Natural killer cell (primary cell): ENCODE data around the gene SEC14L1. TPM values are rescaled to one million over a fixed set of nuclear protein-coding genes. Genes with fewer than 3 reads are reported as not detected.
A peak's percentile ranks its signal among the peaks of the same experiment; 100 is the strongest.

Experiments
- ATAC-seq, 3 donors: fragments of 150-1000 bp in 2 of 3; fragments of 200-7000 bp in 1 of 3; cut with Tn5 transposase; 1 replicate in 1 of 3; 2 replicates in 2 of 3; pipeline ENCODE4 v1.10.0; 2021; ENCODE audit warnings: mild to moderate bottlenecking in 2 of 3, moderate library complexity in 2 of 3
- DNase-seq, 2 donors: peaks; one replicate each; pipeline versions ENCODE4 v3.0.0 to v3.0.0-alpha.2; 2013 to 2021; ENCODE audit warnings: mixed read lengths in 1 of 2
- H3K27ac ChIP-seq: one replicate; pipeline ENCODE4 v1.5.1; 2013; ENCODE audit warnings: mild to moderate bottlenecking, low read length
- H3K27me3 ChIP-seq: one replicate; pipeline ENCODE4 v1.6.1; 2013; ENCODE audit warnings: low read length; ENCODE audit not compliant: control insufficient read depth, insufficient read depth
- H3K36me3 ChIP-seq: one replicate; pipeline ENCODE4 v1.6.1; 2013; ENCODE audit warnings: low read length; ENCODE audit not compliant: control insufficient read depth, insufficient read depth
- H3K4me1 ChIP-seq: one replicate; pipeline ENCODE4 v1.6.1; 2013; ENCODE audit warnings: low read length; ENCODE audit not compliant: control insufficient read depth, insufficient read depth
- H3K4me3 ChIP-seq: one replicate; pipeline ENCODE4 v1.5.1; 2013; ENCODE audit warnings: low read length
- H3K9me3 ChIP-seq: one replicate; pipeline ENCODE4 v1.6.1; 2013; ENCODE audit warnings: low read length; ENCODE audit not compliant: control insufficient read depth, insufficient read depth
- H3K27ac Mint-ChIP-seq, 2 donors: one replicate each; pipeline ENCODE4 v1.8.0; 2022; ENCODE audit warnings: mild to moderate bottlenecking in 2 of 2, mixed read lengths in 2 of 2, moderate library complexity in 1 of 2
- H3K27me3 Mint-ChIP-seq, 2 donors: one replicate each; pipeline ENCODE4 v1.8.0; 2022; ENCODE audit warnings: low read depth in 2 of 2, mixed read lengths in 2 of 2
- H3K36me3 Mint-ChIP-seq: one replicate; pipeline ENCODE4 v1.8.0; 2022; ENCODE audit warnings: mixed read lengths
- H3K4me1 Mint-ChIP-seq, 2 donors: one replicate each; pipeline ENCODE4 v1.8.0; 2022; ENCODE audit warnings: mixed read lengths in 2 of 2
- H3K4me3 Mint-ChIP-seq: one replicate; pipeline ENCODE4 v1.8.0; 2022; ENCODE audit warnings: mild to moderate bottlenecking, moderate library complexity, mixed read lengths
- H3K9me3 Mint-ChIP-seq, 2 donors: one replicate each; pipeline ENCODE4 v1.8.0; 2022; ENCODE audit warnings: mixed read lengths in 2 of 2
- WGBS: methylation state at CpG from one replicate; pipeline ENCODE4 v1.1.7; 2013; ENCODE audit warnings: missing lambda C conversion rate; ENCODE audit not compliant: insufficient coverage; 5-methylcytosine and 5-hydroxymethylcytosine counted together
- intact Hi-C: fragments of 100-400 bp; cut with micrococcal nuclease; formaldehyde crosslinking; loops from one replicate; pipeline ENCODE4 v1.14.2; 2022
- total RNA-seq, 4 donors: library from RNA; stranded (reverse); fragments of 120-200 nt in 1 of 4; gene quantifications; one replicate each; pipeline versions ENCODE4 v1.2.3 to v1.2.4, GENCODE V29; 2013 to 2022
- TF ChIP-seq, protein P1 (sequence below): fragments of 200-600 bp; IDR thresholded peaks from one replicate; pipeline ENCODE4 v1.8.0; 2022; ENCODE audit warnings: antibody characterized with exemption

SEC14L1 gene
- total RNA-seq, 3 donors from 2014 or later (not counting 1 experiment from before 2014, with no cell fraction given), result 129 to 160 (median 129) TPM

DNA sequence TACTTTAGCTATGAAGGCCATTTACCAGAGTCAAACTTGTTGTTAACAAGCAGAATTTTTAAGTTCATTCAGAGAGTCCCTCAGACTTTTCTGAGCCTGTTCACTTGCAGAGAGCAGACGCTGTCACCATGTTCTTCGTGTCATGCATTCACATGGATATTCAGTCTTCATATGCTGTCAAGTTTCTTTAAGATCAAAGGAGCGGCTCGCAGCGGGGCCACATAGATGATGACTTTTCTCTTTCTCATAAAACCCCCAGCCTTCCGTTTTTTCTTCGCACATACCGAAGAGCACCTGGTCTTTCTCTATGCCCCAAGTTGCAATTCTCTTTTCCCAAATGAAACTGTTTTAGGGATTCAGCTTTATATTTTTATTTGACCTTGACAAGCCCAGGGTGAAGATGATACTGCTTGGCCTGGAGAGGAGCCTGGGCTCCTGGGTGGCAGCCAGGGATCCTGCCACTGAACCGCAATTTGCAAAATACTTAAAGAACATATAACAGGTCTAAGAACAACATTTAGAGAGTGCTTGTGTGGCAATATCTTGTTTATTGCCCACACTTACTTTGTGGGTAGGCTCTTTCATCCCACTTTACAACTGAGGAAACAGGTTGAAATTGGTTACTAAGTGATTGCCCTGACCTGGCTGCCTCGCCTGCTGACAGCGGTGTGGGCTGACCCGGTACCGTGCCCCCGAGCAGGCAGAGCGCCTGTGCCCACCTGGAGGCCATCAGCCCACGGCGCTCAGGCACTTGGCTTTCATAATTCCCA lies 22.9 kb downstream of the SEC14L1 start:
- no peaks in the 10 kb centered on the region for H3K27me3 ChIP-seq
- TF ChIP-seq, protein P1, sequence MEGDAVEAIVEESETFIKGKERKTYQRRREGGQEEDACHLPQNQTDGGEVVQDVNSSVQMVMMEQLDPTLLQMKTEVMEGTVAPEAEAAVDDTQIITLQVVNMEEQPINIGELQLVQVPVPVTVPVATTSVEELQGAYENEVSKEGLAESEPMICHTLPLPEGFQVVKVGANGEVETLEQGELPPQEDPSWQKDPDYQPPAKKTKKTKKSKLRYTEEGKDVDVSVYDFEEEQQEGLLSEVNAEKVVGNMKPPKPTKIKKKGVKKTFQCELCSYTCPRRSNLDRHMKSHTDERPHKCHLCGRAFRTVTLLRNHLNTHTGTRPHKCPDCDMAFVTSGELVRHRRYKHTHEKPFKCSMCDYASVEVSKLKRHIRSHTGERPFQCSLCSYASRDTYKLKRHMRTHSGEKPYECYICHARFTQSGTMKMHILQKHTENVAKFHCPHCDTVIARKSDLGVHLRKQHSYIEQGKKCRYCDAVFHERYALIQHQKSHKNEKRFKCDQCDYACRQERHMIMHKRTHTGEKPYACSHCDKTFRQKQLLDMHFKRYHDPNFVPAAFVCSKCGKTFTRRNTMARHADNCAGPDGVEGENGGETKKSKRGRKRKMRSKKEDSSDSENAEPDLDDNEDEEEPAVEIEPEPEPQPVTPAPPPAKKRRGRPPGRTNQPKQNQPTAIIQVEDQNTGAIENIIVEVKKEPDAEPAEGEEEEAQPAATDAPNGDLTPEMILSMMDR, result no peak
- peak overlapping the region; percentile 76 for H3K27ac Mint-ChIP-seq
- H3K4me3 ChIP-seq, result no peak overlapping the region
- 91% methylated on average over 17 of the region's 17 CpGs for WGBS
- no peak overlapping the region for H3K4me3 Mint-ChIP-seq
- peaks cover 12% of the 10 kb centered on the region for H3K4me1 ChIP-seq
- ATAC-seq (no peak), DNase-seq (no peak)
- peaks cover 16% of the 10 kb centered on the region for H3K36me3 Mint-ChIP-seq
- H3K9me3 ChIP-seq, result peaks cover 12% of the 10 kb centered on the region
- peaks cover 54 to 63% of the 10 kb centered on the region in 2 donors for H3K4me1 Mint-ChIP-seq
- no peaks in the 10 kb centered on the region for H3K27me3 Mint-ChIP-seq
- intact Hi-C loops, result no loop called here
- no peaks in the 10 kb centered on the region for H3K36me3 ChIP-seq
- H3K27ac ChIP-seq, result no peak overlapping the region
- peaks cover 5 to 9% of the 10 kb centered on the region in 2 donors for H3K9me3 Mint-ChIP-seq

DNA sequence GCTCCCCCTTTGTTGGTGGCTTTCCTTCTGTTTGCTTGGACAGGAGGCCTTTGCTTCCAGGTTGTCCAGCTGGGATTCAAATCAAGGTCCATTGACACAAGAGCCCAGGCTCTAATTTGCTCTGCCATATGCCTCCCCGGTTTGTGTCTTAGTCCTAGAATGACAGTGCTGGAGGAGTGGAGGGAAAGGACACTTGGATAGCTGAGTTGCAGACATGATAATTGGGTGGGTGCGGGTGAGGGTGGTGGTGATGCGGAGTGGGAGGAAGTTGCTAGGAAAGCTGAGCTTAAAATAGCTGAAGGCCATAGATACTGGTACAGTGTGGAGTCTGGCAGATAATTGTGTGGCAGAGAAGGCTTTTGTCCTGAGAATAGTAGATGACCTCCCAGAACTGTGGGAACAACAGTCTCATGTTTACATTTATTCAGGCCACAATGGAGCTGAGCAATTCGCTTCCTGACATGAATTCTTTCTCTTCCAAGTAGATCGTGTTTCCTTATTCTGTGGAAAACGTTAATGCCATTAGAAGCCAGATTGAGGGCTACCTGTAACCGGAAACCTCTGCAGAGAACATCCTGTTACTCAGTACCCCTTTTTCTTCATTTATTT lies 23.8 kb downstream of the SEC14L1 start:
- H3K4me1 ChIP-seq, result peaks cover 12% of the 10 kb centered on the region
- intact Hi-C loops, result no loop called here
- no peak overlapping the region for H3K4me3 Mint-ChIP-seq
- H3K36me3 ChIP-seq, result no peaks in the 10 kb centered on the region
- H3K27me3 ChIP-seq, result no peaks in the 10 kb centered on the region
- DNase-seq (no peak), ATAC-seq (no peak)
- peaks cover 56 to 65% of the 10 kb centered on the region in 2 donors for H3K4me1 Mint-ChIP-seq
- peaks cover 5 to 9% of the 10 kb centered on the region in 2 donors for H3K9me3 Mint-ChIP-seq
- no peaks in the 10 kb centered on the region for H3K27me3 Mint-ChIP-seq
- TF ChIP-seq, protein P1, result no peak
- peaks cover 17% of the 10 kb centered on the region for H3K9me3 ChIP-seq
- 67% methylated on average over 7 of the region's 7 CpGs for WGBS
- H3K36me3 Mint-ChIP-seq, result peaks cover 19% of the 10 kb centered on the region
- H3K4me3 ChIP-seq, result no peak overlapping the region
- no peak overlapping the region for H3K27ac ChIP-seq
- peak overlapping the region; percentile 76 for H3K27ac Mint-ChIP-seq

DNA sequence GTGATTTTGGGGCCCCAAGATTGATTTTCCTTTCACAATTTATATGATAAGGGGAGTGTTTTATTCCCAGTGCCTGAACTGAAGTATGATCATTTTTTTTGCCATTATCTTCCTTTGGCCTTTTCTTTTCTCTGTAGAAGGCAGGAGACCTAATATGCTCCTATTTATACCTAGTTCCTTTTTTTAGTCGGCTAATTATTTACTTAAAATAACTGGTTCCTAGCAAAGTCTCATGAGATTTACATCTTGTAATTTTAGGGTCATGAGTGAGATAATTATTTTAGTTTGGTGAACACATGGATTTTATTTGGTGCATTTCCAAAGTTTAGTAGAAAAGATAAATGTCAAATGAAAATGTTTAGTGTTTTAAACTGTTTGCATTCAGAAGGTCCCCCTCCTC lies 24.8 kb downstream of the SEC14L1 start:
- H3K27ac Mint-ChIP-seq, result peak overlapping the region in 1 of 2 donors; percentile 76
- no peak overlapping the region for H3K4me3 ChIP-seq
- WGBS, result no CpG with 5 or more reads among the region's 1 CpG
- DNase-seq, result no peak
- no peak for ATAC-seq
- intact Hi-C loops, result no loop called here
- H3K9me3 Mint-ChIP-seq, result peaks cover 5 to 9% of the 10 kb centered on the region in 2 donors
- no peak overlapping the region for H3K27ac ChIP-seq
- H3K9me3 ChIP-seq, result peaks cover 17% of the 10 kb centered on the region
- no peak overlapping the region for H3K4me3 Mint-ChIP-seq
- H3K27me3 Mint-ChIP-seq, result no peaks in the 10 kb centered on the region
- H3K4me1 ChIP-seq, result peaks cover 12% of the 10 kb centered on the region
- TF ChIP-seq, protein P1, result no peak
- no peaks in the 10 kb centered on the region for H3K36me3 ChIP-seq
- peaks cover 19% of the 10 kb centered on the region for H3K36me3 Mint-ChIP-seq
- H3K4me1 Mint-ChIP-seq, result peaks cover 53 to 65% of the 10 kb centered on the region in 2 donors
- H3K27me3 ChIP-seq, result no peaks in the 10 kb centered on the region
